Myocyte (in vitro differentiated cells): ENCODE results near the gene TMCC1. TPM values are rescaled to one million over a fixed set of nuclear protein-coding genes. Genes with fewer than 3 reads are reported as not detected.
A peak's percentile ranks its signal among the peaks of the same experiment; 100 is the strongest.
"Not testable (repeated sequence)": the region's sequence is repeated elsewhere in the genome, so short reads cannot be mapped to it uniquely, and the experiment has no call there.

Source experiments
- DNase-seq: peaks from one replicate; pipeline ENCODE4 v3.0.0-alpha.2; 2012; ENCODE audit warnings: low read depth
- total RNA-seq: library from RNA; depleted of rRNA; stranded (reverse); fragments of >200 nt; gene quantifications from 2 replicates; pipeline ENCODE4 v1.2.3, GENCODE V29; 2014

Gene TMCC1
- total RNA-seq, 1 donor from 2014 or later = 20.8 TPM

DNA sequence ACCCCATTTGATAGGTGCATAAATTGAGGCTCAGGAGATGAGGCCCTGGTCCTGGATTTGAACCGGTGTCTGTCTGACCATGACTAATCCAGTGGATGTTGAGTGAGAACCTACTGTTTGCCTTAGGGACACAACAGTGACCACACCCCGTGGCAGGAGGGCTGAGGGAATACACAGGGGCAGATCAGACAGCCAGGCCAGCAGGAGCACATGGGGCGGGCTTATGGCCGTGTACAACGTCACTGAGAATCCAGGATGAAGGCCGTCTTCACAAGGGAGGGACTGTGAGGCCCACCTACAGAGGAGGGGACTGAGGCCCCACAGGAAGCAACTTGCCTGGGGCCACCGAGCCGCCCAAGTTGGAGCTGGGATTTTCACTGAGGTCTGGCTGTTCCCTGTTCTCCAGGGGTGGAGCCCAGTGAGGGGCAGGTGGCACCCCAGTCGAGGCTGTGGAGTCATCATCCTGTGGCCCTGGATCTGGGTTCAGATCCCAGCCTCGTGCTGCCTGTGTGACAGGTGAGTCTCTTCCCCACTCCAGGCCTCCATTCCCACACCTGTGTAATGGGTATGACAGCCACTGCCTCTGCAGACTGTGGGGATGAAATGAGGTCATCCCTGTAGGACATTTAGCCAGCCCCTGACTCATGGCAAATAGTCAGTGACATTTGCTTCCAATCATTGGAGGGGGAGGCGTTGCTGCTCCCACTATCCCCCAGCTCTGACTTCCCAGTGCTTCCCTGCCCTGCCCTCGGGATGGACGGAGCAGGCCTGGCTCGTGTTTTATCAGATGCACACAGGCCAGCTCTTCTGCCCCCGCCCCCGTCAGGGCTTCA is 280.8 kb downstream of the TMCC1 start:
- DNase-seq = peak; percentile 28

GRCh38 chr3:129611812-129612533 is 281.5 kb downstream of the TMCC1 start:
- peak; percentile 83 for DNase-seq

GRCh38 chr3:129611446-129611800 is 282.1 kb downstream of the TMCC1 start:
- no peak for DNase-seq

GRCh38 chr3:129610794-129611445 is 282.6 kb downstream of the TMCC1 start:
- not testable (repeated sequence) for DNase-seq

- DNase-seq = no peak
Observed at GRCh38 chr3:129610276-129610675, 283.2 kb downstream of the TMCC1 start.

DNA sequence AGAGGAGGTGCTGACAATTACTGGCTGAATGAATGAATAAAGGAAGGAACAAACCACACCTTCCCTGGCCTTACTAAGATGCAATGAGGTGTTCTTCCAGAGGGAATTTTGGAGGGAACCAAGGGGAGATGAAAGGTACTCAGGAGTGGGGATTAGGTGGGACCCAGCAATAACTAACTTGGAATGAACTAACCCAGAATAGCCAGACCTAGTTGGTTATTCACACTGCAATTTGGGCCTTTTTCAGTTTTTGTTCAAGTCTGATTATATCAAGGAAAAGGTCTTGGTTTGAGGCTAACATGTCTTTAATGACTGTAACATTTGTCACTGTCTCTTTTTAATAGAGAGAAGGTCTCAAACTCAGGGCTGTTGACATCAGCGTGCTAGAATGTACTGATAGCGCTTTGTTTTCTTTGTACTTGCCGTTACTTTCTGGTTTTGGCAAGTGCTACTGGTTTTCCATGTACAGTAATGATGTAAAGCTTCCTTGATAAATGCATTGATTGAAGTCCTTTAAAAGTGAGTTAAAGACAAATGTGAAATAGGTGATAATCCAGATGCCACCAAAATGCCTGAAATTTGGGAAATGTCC is 283.8 kb downstream of the TMCC1 start:
- DNase-seq = no peak

GRCh38 chr3:129608936-129609590 is 284.4 kb downstream of the TMCC1 start:
- DNase-seq = no peak

DNA sequence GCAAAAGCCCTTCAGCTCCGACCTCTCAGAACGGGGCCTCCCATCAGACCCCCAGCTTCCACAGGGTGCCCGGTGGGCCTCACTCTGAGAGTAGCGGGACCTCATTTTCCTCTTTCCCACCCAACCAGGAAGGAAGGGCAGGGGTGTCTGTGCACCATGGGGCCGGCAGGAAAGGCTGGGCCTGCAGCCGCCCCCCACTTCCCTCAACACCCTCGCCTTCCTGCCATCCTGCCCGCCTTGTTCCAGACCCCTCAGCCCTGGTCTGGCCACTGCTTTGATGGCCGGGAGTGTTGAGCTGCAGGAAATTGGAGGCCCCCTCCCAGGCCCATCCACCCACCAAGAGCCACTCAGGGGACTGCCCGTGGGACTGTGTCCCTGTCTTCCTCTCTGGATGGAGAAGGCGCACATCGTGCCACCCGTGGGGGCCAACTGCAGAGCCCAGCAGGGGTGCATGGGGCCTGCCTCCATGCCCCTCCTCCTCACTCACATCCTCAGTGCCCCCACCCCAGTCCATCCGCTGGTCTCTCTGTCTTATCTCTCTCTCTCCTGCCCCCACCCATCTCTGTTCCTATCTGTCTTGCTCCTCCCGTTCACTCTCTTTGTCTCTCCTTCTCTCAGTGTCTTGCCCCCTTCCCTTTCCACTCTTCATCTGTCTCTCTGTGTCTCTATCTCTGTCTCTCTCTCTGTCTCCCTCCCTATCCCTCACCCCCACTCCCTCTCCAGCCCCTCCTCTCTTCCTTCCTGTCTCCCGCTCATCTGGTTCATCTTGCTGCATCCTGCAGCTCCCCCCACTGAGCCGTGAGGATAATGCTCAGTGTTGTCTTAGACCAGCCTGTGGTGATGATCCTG is 285.2 kb downstream of the TMCC1 start:
- DNase-seq = peak; percentile 44

DNA sequence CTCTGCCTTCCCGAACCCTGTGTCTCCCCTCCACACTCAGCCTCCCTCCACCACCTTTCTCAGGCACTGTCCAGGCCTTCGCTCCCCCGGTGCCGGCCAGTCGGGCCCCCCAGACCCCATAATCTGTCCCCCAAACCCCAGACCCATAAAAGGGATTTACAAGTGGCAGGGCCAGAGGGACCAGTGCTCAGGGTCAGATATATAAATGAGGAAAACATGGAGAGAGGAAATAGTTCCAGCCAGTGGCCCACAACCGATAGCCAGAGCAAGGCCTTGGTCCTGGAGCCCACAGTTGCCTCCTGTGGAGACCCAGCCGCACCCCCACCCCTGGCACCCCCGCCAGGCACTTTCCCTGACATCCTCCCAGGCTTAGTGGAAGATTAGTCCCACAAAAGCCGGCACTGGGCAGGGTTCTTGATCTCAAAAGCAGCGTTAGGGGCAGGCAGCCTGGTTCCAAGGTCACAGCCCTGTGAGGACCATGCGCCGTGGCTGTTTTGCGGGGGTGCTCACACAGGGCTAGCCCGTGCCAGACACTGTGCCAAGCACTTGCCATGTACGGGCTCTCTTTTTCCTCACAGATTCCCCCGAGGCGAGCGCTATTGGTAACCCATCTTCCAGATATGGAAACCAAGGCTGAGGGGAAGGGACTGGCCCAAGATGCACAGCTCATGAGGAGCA is 286.0 kb downstream of the TMCC1 start:
- DNase-seq = no peak

DNA sequence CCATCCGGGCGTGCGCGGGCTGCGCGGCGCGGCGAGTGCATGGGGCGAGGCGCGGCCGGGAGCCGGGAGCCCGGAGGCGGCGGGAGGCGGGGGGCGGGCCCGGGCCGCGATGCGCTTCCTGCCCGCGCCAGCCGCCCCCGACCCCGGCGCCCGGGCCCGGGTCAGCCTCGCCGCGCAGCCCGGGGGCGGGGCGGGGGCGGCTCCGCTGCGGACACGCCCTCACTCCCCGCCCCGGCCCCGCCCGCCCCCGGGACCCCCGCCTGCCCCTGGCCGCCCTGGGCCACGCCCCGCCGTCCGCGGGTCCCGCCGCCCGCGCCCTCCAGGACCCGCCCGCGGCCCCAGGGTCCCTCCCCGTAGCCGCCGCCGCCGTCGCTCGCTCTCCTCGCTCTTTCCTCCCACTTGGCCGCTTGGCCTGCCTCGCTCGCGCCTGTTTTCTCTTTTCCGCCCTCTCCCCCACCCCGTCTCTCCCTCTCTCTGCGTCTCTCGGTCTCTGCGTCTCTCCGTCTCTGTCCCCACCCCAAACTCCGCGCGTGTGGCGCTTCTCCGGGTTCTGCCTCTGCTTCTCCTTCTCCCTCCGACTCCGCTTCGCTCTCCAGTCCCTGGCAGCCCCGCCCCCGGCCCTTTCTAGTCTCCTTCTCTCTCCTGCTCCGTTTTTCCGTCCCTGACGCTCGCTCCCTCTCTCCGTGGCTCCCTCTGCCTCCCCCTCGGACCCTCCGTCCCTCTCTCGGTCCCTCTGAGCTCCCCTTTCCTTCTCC is 286.7 kb downstream of the TMCC1 start, which contains the start of gene PLXND1:
PLXND1 (minus strand) TSS at position 41 of the 755 bp plus-strand sequence; CDS start at position 4, 37 bp downstream.
- DNase-seq = peak; percentile 39

- peak; percentile 70 for DNase-seq
Observed at GRCh38 chr3:129605922-129606635, 287.4 kb downstream of the TMCC1 start.

DNA sequence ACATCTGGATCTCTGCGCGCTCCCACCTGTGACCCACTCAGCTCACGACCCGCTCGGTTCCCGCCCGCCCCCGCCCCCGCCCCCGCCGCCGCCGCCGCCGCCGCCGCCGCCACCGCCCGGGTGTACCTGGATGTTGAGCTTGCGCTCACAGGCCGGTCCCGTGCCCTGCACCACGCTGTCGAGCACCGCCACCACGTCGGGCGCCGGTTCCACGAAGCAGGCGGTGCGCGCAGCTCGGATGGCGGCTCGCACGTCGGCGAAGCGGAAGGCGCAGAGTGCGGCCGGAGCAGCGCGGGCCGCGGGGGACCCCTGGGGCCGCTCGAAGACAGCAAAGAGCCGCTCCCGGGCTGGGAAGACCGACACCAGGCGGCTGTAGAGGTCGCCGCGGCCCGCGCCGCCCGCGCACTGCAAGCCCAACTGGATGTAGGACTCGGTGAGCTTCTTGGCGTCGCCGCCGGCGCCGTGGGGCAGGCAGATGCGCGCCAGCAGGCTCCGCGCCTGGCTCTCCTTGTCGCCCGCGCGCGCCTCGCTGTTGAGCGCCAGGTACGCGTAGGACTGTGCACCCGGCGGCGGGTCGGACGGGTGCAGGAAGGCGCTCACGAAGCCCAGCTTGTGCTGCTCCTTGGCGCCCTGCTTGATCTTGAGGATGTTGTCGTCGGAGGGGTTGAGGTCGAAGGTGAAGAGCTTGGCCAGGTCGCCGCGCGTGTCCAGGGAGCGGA is 288.1 kb downstream of the TMCC1 start:
- DNase-seq = peak; percentile 49

DNA sequence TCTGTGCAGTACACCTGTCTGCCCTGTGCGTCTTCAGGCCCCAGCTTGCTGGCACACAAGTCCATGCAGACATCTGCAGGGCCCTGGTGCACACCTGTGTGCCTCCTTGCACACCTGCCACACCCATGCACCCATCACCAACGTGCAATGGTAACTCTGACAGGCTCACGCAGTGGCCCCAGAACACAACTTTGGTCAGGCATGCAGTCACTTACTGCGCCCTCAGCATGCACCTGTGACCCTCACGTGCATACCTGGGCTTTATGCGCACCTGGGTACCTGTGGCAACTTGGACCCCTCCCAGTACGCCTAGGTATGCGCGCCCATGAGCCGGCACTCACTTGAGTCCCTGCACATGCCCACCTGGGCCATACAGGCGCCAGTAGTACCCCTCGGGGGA is 288.7 kb downstream of the TMCC1 start:
- no peak for DNase-seq

DNA sequence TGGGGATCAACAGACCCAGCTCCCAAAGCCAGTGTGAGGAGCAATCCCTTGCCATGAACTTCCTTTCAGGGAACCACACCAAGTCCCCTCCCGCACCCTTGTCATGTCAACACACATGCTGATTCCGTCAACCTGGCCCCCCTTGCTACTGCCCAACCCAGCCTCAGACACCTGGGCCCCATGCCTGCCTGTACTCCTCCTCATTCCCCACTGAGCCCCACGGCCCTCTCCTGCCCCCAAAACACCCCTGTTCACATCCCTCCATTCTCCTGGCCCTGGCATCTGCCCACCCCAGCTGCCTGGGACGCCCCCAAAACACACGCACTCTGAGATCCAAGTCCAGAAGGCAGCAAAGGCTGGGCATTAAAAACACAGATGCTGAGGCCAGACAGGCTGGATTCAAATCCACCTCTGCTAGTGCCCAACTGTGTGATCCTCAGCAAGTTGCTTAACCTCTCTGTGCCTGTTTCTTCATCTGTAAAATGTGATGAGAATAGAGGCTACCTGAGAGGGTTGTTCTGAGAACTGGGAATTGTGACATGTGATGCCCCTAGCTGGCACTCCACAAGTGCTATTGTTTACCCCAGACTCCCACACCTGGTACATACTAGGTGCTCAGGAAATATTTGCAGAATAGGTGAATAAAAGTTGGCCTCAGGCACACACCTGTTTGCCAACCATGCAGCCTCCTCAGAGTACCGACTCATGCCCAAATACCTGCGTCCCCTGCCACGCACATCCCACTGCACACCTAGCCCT is 289.3 kb downstream of the TMCC1 start:
- DNase-seq = no peak

- DNase-seq = no peak
Observed at GRCh38 chr3:129603561-129603942, 290.0 kb downstream of the TMCC1 start.

GRCh38 chr3:129602730-129603560 is 290.6 kb downstream of the TMCC1 start:
- peak; percentile 88 for DNase-seq
